NK-92 (cell line): ENCODE measurements around the gene TBC1D17.

Experiments
- DNase-seq: peaks from one replicate; lab custom pipeline; 2025; ENCODE audit not compliant: unreplicated experiment; lab: John Stamatoyannopoulos, UW

TBC1D17 gene

DNA sequence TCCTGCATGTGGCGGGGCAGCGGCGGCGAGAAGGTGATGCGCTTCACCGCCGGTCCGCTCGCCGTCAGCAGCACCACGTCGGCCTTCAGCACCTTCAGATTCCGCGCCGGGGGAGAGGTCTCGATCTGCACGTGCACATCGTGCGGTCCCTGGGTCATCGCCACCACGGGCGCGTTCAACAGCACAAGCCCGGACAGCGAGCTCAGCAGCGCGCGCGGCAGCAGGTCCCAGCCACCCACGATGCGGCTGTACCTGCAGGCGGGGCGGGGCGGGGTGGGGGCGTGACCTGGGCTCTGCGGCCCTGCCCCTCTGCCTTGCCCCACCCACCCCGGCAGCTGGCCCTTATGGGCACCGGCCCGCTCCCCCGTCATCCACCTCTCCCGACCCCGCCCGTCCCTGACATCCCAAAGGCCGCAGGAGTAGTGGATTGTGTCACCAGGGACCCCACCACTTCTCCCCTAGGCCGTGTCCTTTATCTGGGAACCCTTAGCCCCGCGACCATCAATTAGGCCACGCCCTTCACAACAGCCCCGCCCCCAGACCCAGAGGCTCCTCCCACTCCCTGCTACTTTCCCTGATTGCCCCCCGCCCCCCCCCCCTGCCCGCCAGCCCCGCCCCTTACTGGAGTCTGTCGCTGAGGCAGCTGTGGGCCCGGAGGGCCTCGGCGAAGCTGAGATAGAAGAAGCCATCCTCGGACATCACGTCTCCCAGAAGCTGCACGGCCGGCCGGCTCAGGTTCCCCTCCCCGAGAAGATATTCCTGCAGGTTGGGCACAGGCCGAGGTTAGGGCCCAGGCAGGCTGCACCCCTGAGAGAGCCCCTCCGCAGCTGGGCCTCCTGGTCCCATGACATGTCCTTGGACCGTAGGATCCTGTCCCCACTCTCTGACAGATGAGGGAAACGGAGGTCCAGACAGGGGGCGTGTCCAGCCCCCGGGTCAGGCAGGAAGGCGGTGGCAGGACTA is 13.1 kb downstream of the TBC1D17 start:
- DNase-seq = no peak

GRCh38 chr19:49891393-49891792 is 13.9 kb downstream of the TBC1D17 start:
- no peak for DNase-seq

DNA sequence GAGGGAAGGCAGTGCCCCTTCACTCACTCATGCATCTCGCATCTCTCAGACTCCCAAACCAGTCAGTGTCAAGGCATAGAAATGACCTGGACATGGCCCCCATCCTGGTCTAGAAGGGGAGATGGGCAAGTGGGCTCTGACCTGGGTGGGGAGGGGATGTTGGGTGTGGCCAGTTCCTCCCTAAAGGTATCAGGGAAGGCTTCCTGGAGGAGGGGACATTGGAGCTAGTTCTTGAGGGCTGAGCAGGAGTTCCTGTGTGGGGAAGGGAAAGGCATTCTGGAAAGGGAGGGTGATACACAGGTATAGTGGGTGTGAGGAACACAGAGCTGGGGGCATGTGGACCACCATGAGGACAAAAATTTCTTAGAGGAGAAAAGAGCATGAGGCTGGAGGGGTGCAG is 15.2 kb downstream of the TBC1D17 start:
- no peak for DNase-seq

DNA sequence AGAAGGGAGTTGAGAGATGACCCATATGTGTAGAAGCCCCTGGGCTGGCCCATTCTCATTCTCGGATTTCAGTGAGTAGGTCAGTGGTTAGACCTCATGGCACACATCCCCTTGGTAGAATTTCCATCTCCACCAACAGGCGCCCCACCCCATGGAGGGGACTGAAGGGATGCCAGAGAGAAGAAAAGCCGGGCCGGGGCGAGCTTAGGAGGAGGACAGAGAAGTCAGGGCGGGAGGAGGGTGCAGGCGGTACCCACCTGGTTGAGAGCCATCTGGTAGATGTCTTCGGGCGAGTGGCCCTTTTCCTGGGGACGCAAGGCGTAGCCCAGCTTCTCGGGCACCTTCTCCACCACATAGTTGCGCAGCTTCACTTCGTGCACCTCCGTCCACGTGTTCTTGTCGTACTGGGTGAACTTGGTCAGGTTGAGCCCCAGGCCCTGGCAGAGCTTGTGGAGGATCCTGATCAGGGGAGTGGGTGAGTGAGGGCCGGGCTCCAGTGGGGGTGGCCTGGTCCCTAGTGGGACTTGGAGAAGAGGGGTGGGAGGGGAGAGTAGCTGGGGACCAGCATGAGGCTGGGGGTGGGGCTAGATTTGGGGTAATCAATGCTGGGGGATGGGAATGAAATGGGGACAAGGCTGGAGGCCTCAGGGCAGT is 16.6 kb downstream of the TBC1D17 start:
- DNase-seq = no peak

DNA sequence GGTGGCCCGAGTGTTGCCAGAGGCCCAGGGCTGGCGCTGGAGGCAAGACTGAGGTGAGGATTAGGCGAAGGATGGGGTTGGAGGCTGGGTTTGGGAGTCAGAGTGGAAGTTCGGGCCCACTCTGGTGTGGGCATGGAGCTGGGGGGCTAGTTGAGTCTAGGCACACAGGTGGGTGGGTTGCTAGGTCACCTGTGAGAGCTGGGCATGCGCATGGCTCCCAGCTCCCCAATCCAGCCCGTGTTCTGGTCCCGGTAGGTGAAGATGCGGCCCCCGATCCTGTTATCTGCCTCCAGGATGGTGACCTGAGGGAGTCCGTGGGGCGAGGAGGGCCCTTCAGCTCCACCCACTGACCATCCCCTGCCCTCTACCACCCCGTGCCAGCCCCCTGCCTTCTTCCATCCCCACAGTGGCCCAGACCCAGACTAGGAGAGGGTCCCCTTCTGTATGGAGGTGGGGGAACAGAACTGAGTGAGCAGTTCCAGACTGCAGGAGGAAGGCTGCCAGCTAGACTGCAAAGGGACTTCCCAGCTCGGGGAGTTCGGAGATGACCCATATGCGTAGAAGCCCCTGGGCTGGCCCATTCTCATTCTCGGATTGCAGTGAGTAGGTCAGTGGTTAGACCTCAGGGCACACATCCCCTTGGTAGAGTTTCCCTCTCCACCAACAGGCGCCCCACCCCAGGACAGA is 17.5 kb downstream of the TBC1D17 start:
- DNase-seq = no peak

GRCh38 chr19:49895566-49896297 is 18.2 kb downstream of the TBC1D17 start:
- DNase-seq = no peak

GRCh38 chr19:49896863-49897621 is 19.5 kb downstream of the TBC1D17 start, which contains the start of gene IL4I1:
TSS of gene IL4I1 (minus strand) at chr19:49896887. CDS start at chr19:49896160, 727 bp downstream.
- DNase-seq = no peak

- DNase-seq = no peak
Observed at GRCh38 chr19:49904136-49904535, 26.6 kb downstream of the TBC1D17 start.

DNA sequence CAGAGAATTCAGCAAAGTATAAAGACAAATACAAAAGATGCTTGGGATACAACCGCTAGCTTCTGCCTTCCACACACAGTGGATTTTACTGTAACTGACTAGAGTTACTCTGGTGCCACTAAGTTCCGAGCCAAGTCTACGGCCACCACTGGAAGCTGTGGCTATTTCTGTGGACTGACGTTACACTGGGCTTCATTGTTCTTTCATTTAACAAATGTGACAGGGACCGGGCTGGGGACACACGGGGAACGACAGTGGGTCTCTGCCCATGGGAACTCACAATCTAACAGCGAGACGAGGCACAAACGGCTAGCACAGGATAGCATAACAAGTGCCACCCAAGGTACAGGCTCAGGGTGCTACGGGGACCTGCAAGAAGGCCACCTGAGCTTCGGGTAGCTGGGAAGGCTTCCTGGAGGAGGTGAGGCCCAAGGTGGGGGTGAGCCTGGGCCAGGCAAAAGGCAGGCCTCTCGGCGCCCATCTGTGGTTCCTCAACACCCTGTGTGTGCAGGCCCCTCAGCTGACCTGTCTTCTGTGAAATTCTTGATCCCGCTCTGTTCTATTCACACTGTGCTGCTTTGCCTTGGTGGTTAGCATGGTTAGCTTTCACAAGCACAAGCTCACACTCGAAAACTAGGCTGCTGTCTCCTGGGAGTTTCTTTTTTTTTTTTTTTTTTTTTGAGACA is 29.5 kb downstream of the TBC1D17 start:
- DNase-seq = no peak

DNA sequence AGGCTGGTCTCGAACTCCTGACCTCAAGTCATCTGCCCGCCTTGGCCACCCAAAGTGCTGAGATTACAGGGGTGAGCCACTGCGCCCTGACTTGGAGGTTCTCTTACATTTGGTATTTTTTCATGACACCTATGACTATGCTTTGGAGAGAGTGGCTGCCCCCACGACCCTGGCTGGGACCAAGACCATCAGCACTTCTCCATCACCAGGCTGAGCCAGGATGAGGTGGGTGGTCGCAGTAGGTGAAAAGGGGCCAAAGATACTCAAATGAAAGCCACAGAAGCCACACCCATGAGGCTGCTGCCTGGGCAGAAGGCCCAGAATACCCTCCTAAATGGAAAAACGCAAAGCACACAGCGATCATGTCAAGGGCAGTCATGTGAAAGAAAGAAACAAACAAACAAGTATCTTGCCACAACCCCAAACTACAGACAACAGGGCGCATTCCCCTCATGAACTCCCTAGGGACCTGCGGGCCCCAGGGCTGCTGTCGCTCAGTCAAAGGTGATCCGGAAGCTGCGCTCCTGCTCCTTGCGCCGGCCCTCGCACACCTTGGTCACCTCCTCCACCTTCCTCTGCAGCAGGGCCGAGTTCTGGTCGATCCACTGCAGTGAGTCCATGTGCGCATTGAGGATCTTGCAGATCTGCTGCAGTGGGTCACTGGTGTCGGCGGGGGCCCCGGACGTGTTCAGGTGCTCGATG is 30.4 kb downstream of the TBC1D17 start:
- no peak for DNase-seq

DNA sequence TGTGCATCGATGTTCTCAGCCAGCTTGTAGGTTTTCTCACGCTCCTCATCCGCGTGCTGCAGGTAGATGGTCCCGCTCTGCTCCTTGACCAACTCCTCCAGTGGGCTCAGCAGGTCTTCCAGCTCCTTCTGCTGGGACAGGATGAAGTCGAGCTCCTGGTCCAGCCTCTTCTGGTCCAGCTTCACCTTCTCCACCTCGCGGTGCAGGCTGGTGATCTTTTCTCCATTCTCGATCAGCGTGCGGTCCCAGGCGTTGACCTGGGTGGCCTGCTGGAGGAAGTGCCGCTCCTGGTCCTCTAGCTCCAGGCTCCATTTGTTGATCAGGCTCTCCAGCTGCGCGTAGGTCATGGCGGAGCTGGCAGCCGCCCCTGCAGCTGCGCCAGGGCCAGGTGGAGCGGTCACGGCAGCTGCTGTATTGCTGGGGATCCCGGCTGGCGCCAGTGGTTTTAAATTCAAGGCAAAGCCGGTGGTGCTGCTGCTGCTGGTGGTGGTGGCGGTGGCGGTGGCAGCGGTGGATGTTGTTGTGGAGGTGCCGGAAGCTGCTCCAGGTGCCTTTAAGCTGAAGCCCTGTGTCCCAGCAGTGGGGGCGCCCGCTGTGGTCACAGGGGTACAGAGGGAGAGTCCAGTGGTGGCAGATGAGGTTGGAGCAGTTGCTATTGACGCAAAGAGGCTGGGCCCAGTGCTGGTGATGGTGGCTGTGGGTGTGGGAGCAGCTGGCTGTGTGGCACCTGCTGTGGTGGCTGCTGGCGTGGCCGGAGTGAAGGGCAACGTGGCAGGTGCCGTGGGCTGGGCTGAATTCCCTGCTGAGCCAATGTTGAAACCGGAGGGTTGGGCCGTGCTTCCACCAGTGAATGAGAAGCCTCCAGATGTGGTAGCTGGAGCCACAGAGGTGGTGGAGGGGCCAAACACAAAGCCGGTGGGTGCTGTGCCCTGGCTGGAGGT is 31.2 kb downstream of the TBC1D17 start:
- no peak for DNase-seq

DNA sequence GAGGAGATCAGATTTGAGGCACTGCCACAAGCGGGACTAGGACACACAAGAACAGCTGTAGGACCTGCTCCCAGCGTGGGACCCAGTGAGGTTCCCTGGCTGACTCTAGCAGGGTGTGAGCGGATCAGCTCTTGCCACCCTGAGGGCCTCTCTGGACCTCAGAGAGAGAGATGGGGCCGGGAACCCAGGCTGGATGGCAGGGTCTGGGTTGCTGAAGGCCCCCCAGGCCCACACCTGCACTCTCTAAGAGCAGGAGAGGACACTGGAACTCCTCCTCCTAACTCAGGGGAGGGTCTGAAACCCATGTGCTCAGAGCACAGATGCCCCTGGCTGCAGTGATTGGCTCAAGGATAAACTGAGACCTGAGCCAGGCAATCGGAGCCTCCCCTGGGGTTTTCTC is 32.7 kb downstream of the TBC1D17 start:
- no peak for DNase-seq

DNA sequence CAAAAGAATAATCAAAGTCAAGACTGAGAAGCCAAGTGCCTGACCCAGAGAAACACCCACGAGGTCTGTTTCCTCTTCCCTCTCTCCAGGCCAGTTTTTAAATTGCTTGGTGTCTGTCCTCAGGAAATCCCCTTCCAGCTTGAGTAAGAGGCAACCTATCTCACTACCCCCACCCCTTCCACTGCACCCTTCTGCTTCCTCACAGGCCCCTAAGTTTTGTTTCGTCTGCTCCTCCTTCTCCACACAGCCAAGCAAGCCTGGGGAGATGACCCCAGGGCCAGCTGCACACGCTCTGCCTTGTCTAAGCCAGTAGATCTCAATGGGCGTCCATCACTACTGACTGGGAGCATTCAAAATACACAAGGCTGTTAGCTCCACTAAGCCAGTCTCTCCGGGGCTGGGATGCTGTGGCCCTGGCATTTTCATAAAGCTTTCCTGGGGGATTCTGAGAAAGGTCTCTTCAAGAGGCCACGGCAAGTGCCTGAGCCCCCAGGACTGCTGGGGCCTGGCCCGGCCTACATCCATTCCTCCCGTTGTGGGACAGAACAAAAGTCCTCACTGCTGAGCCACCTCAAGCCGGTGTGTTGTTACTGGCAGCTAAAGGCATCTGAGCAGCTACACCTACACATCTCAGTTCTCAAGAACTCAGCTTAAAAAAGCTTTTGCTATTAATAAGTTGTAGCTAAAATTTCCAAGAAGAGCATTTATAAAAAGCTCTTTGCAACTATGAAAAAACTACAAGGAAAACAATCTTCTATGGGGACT is 34.1 kb downstream of the TBC1D17 start:
- DNase-seq = no peak

DNA sequence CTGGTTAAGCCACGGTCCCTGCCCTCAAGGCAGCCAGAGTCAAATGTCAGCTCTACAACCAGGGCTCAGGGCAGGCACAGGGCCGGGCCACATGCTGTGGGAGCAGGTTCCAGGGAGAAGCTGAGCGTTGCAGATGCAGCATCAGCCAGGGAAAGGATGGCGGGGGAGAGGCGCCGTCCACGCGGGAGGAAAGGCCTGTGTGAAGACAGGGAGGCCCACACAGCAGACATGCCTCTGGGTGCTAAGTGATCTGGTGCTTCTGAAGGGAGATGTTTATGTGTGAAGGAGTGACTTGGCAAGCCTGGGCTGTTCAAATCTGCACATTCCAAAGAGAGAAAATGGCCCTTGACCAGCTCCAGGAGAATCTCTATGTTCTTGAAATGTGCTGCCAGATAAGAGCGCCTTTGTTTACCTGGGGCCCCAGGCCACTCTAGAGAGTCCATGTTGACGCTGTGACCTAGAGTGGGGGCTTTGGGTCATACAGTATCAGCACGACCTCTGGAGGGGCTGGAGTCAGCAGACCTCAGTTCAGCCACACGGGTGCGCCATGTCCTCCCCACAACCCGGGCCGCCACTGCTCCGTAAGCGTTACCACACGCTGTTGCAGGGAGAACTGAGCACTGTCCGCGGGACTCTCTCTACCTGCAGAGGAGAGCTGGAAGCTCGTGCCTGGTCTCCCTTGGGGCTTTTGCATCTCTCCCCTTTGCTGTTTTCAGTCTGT is 35.6 kb downstream of the TBC1D17 start:
- DNase-seq = no peak

GRCh38 chr19:49913720-49914119 is 36.2 kb downstream of the TBC1D17 start:
- no peak for DNase-seq

DNA sequence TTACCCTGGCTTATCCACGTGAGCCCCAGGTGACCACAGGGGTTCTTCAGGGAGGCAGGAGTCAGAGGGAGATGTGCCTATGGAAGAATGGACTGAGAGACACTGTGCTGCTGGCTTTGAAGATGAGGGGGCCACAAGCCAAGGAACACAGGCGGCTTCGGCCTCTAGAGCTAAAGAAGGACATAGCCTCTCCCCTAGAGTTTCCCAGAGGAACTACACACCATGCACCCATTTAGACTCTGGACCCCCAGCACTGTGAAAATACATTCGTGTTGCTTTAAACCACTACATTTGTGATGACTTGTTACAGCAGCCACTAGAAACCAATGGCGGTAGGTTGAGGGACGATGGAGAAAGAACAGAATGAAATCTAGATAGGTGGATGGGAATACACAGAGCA is 37.8 kb downstream of the TBC1D17 start:
- DNase-seq = no peak
